PC-9 (cell line): ENCODE results near the gene IGSF6. TPM values are rescaled to one million over a fixed set of nuclear protein-coding genes. Genes with fewer than 3 reads are reported as not detected.

Source experiments
- BruUV-seq: library from RNA; stranded (reverse); fragments of 400-500 nt; replicated peaks from 2 replicates; lab custom pipeline; 2021; lab: Mats Ljungman, UMichigan
- CTCF ChIA-PET: fragments of 300-600 bp; sonication (Branson Sonifier 250); formaldehyde crosslinking; loops from one replicate; lab custom pipeline; 2022; ENCODE audit warnings: antibody characterized with exemption; lab: Charles Lee
- POLR2A ChIA-PET: fragments of 300-600 bp; sonication (Branson Sonifier 250); formaldehyde crosslinking; loops from one replicate; lab custom pipeline; 2022; ENCODE audit warnings: antibody characterized with exemption; ENCODE audit not compliant: unreplicated experiment; lab: Charles Lee
- DNase-seq, 2 experiments: peaks; one replicate each; pipeline versions ENCODE4 v3.0.0 to v3.0.0-alpha.2; 2015 to 2022; ENCODE audit warnings: mixed read lengths in 1 of 2
- H2AFZ ChIP-seq: fragments of 200-600 bp; sonication (generic); 2 replicates; pipeline ENCODE4 v1.8.1; 2017; ENCODE audit warnings: antibody characterized with exemption
- H3F3A ChIP-seq: fragments of 200-600 bp; sonication (generic); 2 replicates; pipeline ENCODE4 v1.8.1; 2017; ENCODE audit warnings: antibody characterized with exemption, mild to moderate bottlenecking, low read depth; ENCODE audit not compliant: insufficient read depth
- H3K27ac ChIP-seq: fragments of 200-600 bp; sonication (generic); 2 replicates; pipeline ENCODE4 v1.6.1; 2016; ENCODE audit warnings: mixed run types
- H3K27me3 ChIP-seq: fragments of 200-600 bp; sonication (generic); 2 replicates; pipeline ENCODE4 v1.6.1; 2016; ENCODE audit warnings: low read depth, mixed run types; ENCODE audit not compliant: insufficient read depth
- H3K36me3 ChIP-seq: fragments of 200-600 bp; sonication (generic); 2 replicates; pipeline ENCODE4 v1.6.1; 2016; ENCODE audit warnings: low read depth, mixed run types
- H3K4me1 ChIP-seq: fragments of 200-600 bp; sonication (generic); replicated peaks from 2 replicates; pipeline ENCODE4 v1.6.1; 2016; ENCODE audit warnings: mixed run types; ENCODE audit not compliant: insufficient read depth
- H3K4me2 ChIP-seq: fragments of 200-600 bp; sonication (generic); 2 replicates; pipeline ENCODE4 v1.6.1; 2017; ENCODE audit warnings: mixed run types
- H3K4me3 ChIP-seq: fragments of 200-600 bp; sonication (generic); 2 replicates; pipeline ENCODE4 v1.6.1; 2016; ENCODE audit warnings: mixed run types
- H3K79me2 ChIP-seq: fragments of 200-600 bp; sonication (generic); 2 replicates; pipeline ENCODE4 v1.6.1; 2017; ENCODE audit warnings: low read depth, mixed run types
- H3K9me2 ChIP-seq: fragments of 200-600 bp; sonication (generic); 2 replicates; pipeline ENCODE4 v1.8.1; 2017; ENCODE audit warnings: mild to moderate bottlenecking; ENCODE audit not compliant: insufficient read depth
- H3K9me3 ChIP-seq: fragments of 200-600 bp; sonication (generic); 2 replicates; pipeline ENCODE4 v1.8.1; 2016; ENCODE audit warnings: low read depth; ENCODE audit not compliant: insufficient read depth
- H4K20me1 ChIP-seq: fragments of 200-600 bp; sonication (generic); 2 replicates; pipeline ENCODE4 v1.8.1; 2017; ENCODE audit not compliant: insufficient read depth
- CTCF ChIP-seq: fragments of 200-600 bp; sonication (generic); conservative IDR thresholded peaks from 2 replicates; pipeline ENCODE4 v1.6.1; 2017; ENCODE audit warnings: mixed run types, antibody characterized with exemption, mild to moderate bottlenecking, moderate library complexity
- EZH2 ChIP-seq: fragments of 200-600 bp; sonication (generic); IDR thresholded peaks from 2 replicates; pipeline ENCODE4 v1.8.0; 2017; ENCODE audit warnings: antibody characterized with exemption, low read depth
- intact Hi-C: fragments of 100-400 bp; cut with micrococcal nuclease; formaldehyde crosslinking; loops from one replicate; pipeline ENCODE4 v1.10.0; 2022; ENCODE audit not compliant: unreplicated experiment
- total RNA-seq: library from RNA; stranded (reverse); gene quantifications from 2 replicates; pipeline ENCODE4 v1.2.3, GENCODE V29; 2021

The IGSF6 gene
- total RNA-seq, 1 experiment from 2014 or later: not detected

- peaks cover 19% of the 10 kb centered on the region; the same call in 1 of the 2 replicates for H3F3A ChIP-seq
- TF ChIP-seq EZH2 (no peak), CTCF (no peak)
- DNase-seq: no peak
- H3K27ac ChIP-seq: no peak overlapping the region
- H3K27me3 ChIP-seq: no peaks in the 10 kb centered on the region
- CTCF ChIA-PET: interaction anchor here (0.5 kb wide), 1 partner anchor 16 kb away, joined by 3 read pairs; no protein-coding TSS in a partner anchor
- no peaks in the 10 kb centered on the region for H3K9me2 ChIP-seq
- H2AFZ ChIP-seq: no peak overlapping the region
- POLR2A ChIA-PET: no interaction called here
- peaks cover 3% of the 10 kb centered on the region; the same call in 1 of the 2 replicates for H3K4me1 ChIP-seq
- H3K79me2 ChIP-seq: peaks cover 62% of the 10 kb centered on the region
- BruUV-seq: no TSS peak
- no peaks in the 10 kb centered on the region for H3K9me3 ChIP-seq
- H3K4me2 ChIP-seq: no peak overlapping the region
- intact Hi-C loops: no loop called here
- H3K36me3 ChIP-seq: peaks cover 12% of the 10 kb centered on the region; the same call in 1 of the 2 replicates
- H4K20me1 ChIP-seq: peaks cover 4% of the 10 kb centered on the region; the same call in 1 of the 2 replicates
- no peak overlapping the region for H3K4me3 ChIP-seq
Measured at GRCh38 chr16:21645261-21645721, 7.1 kb downstream of the IGSF6 start.

- Histone ChIP-seq H3K27me3 (no peaks in the 10 kb centered on the region), H3K4me1 (peaks cover 10% of the 10 kb centered on the region; the same call in 1 of the 2 replicates), H2AFZ (no peak overlapping the region), H3K36me3 (peaks cover 12% of the 10 kb centered on the region; the same call in 1 of the 2 replicates), H4K20me1 (peaks cover 4% of the 10 kb centered on the region; the same call in 1 of the 2 replicates), H3K4me2 (no peak overlapping the region), H3K27ac (no peak overlapping the region), H3K9me2 (no peaks in the 10 kb centered on the region), H3K4me3 (no peak overlapping the region), H3K9me3 (no peaks in the 10 kb centered on the region), H3K79me2 (peaks cover 62% of the 10 kb centered on the region), H3F3A (peaks cover 23% of the 10 kb centered on the region; the same call in 1 of the 2 replicates)
- DNase-seq: no peak
- intact Hi-C loops: loop anchor here (5.0 kb wide), 1 partner anchor 1418 kb away; no protein-coding TSS in a partner anchor
- no TSS peak for BruUV-seq
- CTCF ChIA-PET: no interaction called here
- TF ChIP-seq EZH2 (no peak), CTCF (no peak)
- POLR2A ChIA-PET: no interaction called here
Measured at GRCh38 chr16:21644674-21645073, 7.7 kb downstream of the IGSF6 start.

GRCh38 chr16:21643785-21644184 is 8.6 kb downstream of the IGSF6 start:
- Histone ChIP-seq H3K36me3 (peaks cover 12% of the 10 kb centered on the region; the same call in 1 of the 2 replicates), H3K9me3 (no peaks in the 10 kb centered on the region), H4K20me1 (peaks cover 4% of the 10 kb centered on the region; the same call in 1 of the 2 replicates), H3K4me2 (no peak overlapping the region), H3K79me2 (peaks cover 68% of the 10 kb centered on the region), H3K27ac (no peak overlapping the region), H3K4me3 (no peak overlapping the region), H3K4me1 (peaks cover 19% of the 10 kb centered on the region), H3K27me3 (no peaks in the 10 kb centered on the region), H2AFZ (no peak overlapping the region), H3F3A (peaks cover 31% of the 10 kb centered on the region; the same call in 1 of the 2 replicates), H3K9me2 (no peaks in the 10 kb centered on the region)
- BruUV-seq: no TSS peak
- CTCF ChIA-PET: interaction anchor here (0.6 kb wide), 1 partner anchor 31 kb away, joined by 9 read pairs; no protein-coding TSS in a partner anchor
- no peak for DNase-seq
- TF ChIP-seq EZH2 (no peak), CTCF (no peak)
- POLR2A ChIA-PET: no interaction called here
- intact Hi-C loops: loop anchor here (5.0 kb wide), 1 partner anchor 1419 kb away; no protein-coding TSS in a partner anchor
